ENCODE measurements around the gene PDZD7. TPM values are rescaled to one million over a fixed set of nuclear protein-coding genes. Genes with fewer than 3 reads are reported as not detected.

Gene PDZD7
- polyA plus RNA-seq (ENCODE audit: insufficient read length in 3 of 3), result 1 to 10 TPM; 1.2 to 1.9 (median 1.8) TPM

- DNase-seq (ENCODE audit: low read depth in 3 of 3, low spot score in 2 of 3), result peak in 1 of 3 donors; percentile 81
These were observed at the start of gene PDZD7, which contains the start of gene SFXN3 for GRCh38 chr10:101031128-101031795. Gene PDZD7 (minus strand): TSS chr10:101031129. CDS start chr10:101030219, 910 bp downstream. Gene SFXN3 (plus strand): TSS chr10:101031234. CDS start chr10:101034695, 3,461 bp downstream.

DNA sequence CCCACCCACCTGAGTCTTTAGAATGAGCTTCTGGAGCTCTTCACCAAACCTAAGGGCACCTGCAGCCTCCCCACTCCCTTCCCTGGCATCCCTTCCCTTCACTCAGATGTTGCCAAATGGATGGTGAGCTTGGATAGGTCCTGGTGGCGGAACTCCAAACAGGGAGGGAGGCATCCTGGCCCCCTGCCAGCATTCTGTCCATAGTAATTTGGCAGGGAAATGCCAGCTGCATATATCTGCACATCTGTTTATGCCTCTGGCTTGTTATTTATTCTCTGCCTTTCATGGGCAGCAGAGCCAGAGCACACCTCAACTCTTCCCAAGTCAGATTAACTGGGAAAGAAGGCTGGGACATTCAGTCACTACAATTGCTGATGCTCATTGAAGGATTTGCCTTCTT is 48.9 kb upstream of the PDZD7 start:
- DNase-seq (ENCODE audit: low read depth in 3 of 3, low spot score in 2 of 3), result no peak

DNA sequence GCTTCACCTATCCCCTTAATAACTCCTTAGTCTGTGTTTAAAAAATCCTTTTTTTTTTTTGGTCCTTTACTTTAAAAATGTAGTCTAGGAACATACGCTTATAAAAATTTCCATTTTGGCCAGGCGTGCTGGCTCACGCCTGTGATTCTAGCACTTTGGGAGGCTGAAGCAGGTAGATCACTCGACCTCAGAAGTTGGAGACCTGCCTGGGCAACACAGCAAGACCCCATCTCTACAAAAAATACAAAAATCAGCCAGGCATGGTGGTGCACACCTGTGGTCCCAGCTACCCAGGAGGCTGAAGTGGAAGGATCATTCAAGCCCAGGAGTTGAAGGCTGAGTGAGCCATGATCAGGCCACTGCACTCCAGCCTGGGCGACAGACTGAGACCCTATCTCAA is 45.7 kb upstream of the PDZD7 start:
- DNase-seq (ENCODE audit: low read depth in 3 of 3, low spot score in 2 of 3), result no peak

GRCh38 chr10:101075775-101076174 is 44.8 kb upstream of the PDZD7 start:
- DNase-seq (ENCODE audit: low read depth in 3 of 3, low spot score in 2 of 3), result no peak

DNA sequence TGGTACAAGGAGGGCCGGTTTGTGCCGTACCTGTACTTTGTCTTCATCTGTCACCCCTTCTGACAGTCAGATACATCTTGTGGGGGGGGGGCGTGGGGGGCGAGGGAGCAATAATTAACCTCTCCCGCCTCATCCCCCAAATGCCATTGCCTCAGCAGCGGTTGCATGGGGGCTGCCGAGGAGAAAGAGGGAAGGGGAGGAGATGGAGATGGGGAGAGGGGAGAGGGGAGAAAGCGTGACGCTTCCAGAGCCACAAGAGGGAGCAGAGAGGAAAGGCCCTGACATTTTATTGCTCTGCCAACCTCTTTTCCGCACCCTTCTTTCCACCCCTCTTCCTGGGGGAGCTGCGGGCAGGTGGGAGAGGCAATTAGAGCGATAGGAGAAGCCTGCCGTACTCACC is 42.7 kb upstream of the PDZD7 start:
- DNase-seq (ENCODE audit: low read depth in 3 of 3, low spot score in 2 of 3), result no peak

DNA sequence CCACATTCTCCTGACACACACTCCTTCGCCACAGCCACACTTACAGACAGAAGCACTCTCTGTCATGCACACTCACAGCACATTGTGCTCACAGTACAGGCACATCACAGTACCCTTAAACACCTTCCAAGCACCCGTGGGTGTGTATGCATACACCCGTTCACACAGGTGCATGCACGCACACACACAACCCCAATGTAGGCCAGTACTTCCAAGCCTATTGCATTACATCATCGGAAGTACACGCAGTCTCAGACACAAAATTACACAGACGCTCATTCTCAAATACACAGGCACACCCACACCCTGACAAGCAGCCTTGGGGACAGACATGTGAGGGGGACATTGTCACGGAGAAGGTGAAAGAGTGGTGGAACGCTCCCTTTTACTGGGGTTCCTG is 42.0 kb upstream of the PDZD7 start:
- no peak for DNase-seq (ENCODE audit: low read depth in 3 of 3, low spot score in 2 of 3)

- no peak for DNase-seq (ENCODE audit: low read depth in 3 of 3, low spot score in 2 of 3)
These were observed 41.0 kb upstream of the PDZD7 start for GRCh38 chr10:101071885-101072433.

- DNase-seq (ENCODE audit: low read depth in 3 of 3, low spot score in 2 of 3), result no peak
These were observed 40.4 kb upstream of the PDZD7 start for GRCh38 chr10:101071267-101071884.

DNA sequence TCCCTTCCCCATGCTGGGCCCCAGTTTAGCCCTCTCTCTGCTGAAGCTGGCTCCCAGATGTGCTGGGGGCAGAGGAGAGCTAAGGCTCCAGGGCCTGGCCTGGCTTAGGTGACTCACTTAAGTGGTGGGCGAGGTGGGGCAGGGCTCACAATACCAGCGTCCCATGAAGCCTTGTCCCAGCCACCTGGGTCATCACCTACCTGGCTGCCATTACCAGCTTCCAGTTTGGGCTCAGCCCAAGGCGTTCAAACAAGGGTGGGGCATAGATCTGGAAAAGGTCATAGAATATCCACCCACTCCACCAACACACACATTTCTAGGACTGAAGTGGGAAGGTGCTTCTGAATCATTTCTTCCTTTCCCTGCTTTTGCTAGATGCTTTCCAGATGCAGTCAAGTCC is 39.2 kb upstream of the PDZD7 start:
- no peak for DNase-seq (ENCODE audit: low read depth in 3 of 3, low spot score in 2 of 3)

DNA sequence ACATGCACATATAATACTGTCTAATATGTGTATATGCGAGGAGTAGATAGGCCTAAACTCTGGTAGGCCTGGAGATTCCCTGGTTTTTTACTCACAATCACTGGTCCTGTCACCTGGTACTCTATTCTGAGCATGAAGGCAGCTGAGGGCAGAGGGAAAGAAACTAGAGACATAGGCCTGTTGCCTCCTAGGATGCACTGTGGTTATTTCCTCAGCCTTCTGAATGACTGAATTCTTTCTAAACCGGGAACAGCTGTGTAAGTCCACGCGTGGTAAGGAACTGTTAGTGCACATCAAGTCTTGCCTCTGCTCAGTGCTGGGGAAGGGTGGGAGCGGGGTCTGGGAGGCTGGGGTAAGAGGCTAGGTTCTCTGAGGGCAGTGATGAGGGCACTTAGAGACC is 38.5 kb upstream of the PDZD7 start:
- no peak for DNase-seq (ENCODE audit: low read depth in 3 of 3, low spot score in 2 of 3)

DNA sequence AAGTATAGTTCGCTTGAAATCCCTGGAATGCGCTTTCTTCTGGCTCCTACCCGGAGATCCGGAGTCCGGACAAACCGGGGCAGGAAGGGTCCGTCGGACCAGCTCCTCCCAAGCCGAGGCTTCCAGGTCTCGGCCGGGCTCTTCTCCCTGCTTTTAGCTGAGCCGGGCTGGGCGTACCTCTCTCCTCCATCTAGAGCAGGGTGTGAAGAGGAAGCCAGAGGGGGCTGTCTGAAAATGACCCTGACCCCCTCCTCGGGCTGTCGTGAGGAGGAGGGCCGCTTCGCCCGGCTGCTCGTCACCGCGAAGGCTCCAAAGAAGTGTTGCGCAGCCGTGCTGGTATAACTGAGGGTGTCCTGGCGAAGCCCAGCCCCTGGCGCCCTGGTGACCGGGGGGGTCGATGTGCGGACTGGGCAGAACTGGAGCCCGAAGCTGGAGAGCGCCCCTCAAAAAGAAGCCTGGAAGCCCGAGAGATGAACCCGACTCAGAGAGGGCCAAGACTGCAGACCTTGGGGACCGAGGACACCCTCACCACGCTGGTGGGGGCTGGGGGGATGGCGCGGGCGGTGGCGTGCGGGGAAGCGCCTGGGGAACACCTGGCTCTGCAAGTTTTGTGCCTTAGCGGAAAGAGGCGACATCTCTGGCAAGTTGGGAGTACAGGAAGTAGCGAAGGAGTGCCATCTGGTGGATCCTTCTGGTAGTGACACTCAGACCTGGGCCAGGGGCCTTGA is 36.6 kb upstream of the PDZD7 start:
- no peak for DNase-seq (ENCODE audit: low read depth in 3 of 3, low spot score in 2 of 3)

DNA sequence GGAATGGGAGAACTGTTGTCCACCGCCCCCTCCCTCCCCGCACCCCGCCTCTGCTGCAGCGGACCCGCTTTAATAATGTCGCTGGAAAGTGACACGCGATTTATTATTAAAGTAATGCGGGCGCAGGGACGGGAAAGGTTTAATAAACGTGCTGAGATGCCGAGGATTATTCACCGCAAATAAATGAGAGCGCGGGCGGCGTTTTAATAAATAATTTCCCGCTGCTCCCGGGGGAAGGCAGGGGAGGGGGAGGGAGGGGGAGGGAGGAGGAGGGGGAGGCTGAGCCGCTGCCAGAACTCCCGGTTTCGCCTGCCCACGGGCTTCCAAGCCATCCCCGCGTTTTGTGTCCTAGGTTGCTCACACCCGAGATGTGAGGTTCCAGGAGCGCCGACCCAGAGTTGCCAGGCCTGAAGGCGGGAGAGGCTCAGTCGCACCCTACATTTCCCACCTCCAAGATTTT is 36.0 kb upstream of the PDZD7 start:
- no peak for DNase-seq (ENCODE audit: low read depth in 3 of 3, low spot score in 2 of 3)

DNA sequence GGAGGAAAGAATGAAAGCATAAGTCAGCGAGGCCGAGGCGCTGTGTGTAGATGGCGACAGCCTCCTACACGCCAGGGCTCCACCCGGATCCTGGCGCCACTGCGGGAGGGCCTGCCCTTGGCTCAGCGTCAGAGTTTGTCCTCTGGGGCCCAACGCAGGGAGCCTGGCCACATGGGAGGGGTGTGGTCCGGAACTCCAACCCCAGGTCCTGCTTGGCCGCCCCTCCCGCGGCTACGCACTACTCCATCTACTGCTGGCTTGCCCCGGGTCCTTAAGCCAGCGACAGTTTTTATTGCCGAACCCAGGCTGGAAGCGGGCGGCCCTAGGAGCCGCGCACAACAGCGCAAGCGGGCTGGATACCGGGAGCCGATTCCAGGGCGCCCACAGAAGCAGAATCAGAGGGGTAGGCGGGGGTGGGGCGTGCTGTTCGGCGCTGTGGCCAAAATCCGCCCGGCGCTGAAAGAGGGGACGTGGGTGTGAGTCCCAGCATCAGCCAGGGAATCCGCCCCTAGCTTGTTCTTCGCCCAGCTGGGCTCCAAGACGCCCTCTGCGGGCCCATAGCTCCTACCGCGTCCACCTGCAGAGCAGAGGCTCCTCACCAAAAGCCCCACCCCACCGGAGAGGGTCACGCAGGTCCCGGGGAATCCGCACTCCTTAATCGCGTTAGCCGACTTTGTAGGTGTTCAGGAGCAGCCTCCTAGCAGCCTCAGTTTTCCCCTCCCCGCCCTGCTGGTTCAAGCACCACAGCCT is 35.4 kb upstream of the PDZD7 start:
- no peak for DNase-seq (ENCODE audit: low read depth in 3 of 3, low spot score in 2 of 3)

DNA sequence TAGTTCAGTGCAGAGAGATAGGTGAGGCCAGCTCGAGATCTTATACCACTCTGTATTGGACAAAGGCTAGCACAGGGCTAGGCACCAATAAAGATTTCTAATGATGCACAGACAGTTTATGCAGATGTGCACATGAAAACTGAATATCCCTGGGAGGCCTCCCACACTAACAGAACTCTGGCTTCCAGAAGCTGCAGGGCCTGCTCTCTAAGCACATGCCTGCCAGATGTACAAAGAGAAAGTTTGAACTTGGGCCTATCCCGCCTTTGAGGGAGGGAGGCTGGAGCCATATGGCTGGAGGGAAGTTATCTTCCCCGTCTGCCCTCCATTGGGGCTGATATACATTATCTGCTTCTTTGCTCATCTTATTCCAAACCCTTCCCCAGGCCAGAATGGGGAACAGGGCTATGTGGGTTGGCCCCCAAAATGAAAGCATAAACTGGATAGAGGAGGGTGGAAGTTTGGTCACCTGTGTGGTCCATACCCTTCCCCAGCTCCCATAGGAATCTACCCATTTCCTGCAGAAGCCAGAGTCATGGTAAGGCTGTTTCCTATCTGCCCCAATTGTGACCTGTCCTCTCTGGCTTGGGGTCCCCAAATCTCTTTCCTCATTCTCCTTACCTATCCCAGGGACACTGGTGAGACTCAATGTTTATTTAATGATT is 34.7 kb upstream of the PDZD7 start:
- DNase-seq (ENCODE audit: low read depth in 3 of 3, low spot score in 2 of 3), result no peak

- DNase-seq (ENCODE audit: low read depth in 3 of 3, low spot score in 2 of 3), result no peak
These were observed 33.6 kb upstream of the PDZD7 start for GRCh38 chr10:101064415-101065030.

- DNase-seq (ENCODE audit: low read depth in 3 of 3, low spot score in 2 of 3), result no peak
These were observed 32.9 kb upstream of the PDZD7 start for GRCh38 chr10:101063548-101064414.

DNA sequence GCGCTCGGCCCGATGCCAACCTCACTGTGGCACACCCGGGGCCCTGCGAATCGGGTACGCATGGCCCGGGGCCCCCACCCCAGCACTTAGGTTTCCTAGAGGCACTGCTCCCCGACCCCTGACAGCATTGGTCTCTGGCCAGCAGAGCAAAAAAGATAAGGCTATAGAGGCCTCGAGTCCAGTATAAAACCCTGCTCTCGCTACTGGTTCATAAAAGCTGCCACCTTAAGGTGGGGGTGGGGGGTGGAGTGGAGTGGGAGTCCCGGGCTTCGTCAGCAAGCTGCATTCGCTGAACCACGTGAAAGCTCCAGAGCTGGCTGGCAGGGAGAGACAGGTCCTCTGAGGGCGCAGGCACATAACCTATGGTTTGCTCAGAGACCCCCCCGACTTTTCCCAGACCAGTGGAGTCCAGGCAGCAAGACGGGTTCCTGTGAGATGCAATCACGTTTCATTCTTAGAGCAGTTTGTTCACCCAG is 32.2 kb upstream of the PDZD7 start:
- no peak for DNase-seq (ENCODE audit: low read depth in 3 of 3, low spot score in 2 of 3)

GRCh38 chr10:101062232-101063049 is 31.5 kb upstream of the PDZD7 start:
- no peak for DNase-seq (ENCODE audit: low read depth in 3 of 3, low spot score in 2 of 3)
